ENCODE measurements around the gene TMEM86A.

The TMEM86A gene

DNA sequence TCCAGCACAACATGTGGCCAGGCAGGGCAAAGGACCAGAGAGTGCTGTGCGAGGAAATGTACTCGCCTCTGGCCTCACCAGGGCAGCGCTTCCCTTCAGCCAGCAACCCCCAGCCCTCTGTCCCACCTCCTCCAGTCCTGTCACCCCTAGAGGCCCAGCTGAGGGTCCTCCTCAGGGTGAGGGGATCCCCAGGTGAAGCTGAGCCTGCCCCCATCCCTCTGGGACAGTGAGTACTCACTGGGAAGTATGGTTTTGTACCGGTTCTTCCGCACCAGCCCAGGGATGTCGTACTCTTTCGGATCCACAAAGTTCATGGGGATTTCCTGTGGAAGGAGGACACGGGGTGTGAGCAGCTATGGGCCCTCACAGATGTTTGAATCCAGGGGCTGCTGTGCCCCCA lies 39.1 kb downstream of the TMEM86A start:
- H3K27ac ChIP-seq (replicated peaks) = no peak overlapping the region
- DNase-seq (ENCODE audit: low read depth in 1 of 2, low spot score in 1 of 2) = no peak
- H3K4me3 ChIP-seq (replicated peaks; ENCODE audit: insufficient read depth, low read length) = no peak overlapping the region
- TF ChIP-seq POLR2AphosphoS5 (IDR thresholded peaks at IDR 0.05; ENCODE audit: low read depth) (no peak), GABPA (IDR thresholded peaks at IDR 0.05; ENCODE audit: low read depth) (no peak), SPI1 (IDR thresholded peaks at IDR 0.05; ENCODE audit: borderline replicate concordance, low read depth) (no peak)
- TF ChIP-seq, protein P1, sequence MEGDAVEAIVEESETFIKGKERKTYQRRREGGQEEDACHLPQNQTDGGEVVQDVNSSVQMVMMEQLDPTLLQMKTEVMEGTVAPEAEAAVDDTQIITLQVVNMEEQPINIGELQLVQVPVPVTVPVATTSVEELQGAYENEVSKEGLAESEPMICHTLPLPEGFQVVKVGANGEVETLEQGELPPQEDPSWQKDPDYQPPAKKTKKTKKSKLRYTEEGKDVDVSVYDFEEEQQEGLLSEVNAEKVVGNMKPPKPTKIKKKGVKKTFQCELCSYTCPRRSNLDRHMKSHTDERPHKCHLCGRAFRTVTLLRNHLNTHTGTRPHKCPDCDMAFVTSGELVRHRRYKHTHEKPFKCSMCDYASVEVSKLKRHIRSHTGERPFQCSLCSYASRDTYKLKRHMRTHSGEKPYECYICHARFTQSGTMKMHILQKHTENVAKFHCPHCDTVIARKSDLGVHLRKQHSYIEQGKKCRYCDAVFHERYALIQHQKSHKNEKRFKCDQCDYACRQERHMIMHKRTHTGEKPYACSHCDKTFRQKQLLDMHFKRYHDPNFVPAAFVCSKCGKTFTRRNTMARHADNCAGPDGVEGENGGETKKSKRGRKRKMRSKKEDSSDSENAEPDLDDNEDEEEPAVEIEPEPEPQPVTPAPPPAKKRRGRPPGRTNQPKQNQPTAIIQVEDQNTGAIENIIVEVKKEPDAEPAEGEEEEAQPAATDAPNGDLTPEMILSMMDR (IDR thresholded peaks at IDR 0.05; ENCODE audit: insufficient read depth, low read length) = no peak
- TF ChIP-seq, protein P2, sequence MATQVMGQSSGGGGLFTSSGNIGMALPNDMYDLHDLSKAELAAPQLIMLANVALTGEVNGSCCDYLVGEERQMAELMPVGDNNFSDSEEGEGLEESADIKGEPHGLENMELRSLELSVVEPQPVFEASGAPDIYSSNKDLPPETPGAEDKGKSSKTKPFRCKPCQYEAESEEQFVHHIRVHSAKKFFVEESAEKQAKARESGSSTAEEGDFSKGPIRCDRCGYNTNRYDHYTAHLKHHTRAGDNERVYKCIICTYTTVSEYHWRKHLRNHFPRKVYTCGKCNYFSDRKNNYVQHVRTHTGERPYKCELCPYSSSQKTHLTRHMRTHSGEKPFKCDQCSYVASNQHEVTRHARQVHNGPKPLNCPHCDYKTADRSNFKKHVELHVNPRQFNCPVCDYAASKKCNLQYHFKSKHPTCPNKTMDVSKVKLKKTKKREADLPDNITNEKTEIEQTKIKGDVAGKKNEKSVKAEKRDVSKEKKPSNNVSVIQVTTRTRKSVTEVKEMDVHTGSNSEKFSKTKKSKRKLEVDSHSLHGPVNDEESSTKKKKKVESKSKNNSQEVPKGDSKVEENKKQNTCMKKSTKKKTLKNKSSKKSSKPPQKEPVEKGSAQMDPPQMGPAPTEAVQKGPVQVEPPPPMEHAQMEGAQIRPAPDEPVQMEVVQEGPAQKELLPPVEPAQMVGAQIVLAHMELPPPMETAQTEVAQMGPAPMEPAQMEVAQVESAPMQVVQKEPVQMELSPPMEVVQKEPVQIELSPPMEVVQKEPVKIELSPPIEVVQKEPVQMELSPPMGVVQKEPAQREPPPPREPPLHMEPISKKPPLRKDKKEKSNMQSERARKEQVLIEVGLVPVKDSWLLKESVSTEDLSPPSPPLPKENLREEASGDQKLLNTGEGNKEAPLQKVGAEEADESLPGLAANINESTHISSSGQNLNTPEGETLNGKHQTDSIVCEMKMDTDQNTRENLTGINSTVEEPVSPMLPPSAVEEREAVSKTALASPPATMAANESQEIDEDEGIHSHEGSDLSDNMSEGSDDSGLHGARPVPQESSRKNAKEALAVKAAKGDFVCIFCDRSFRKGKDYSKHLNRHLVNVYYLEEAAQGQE (IDR thresholded peaks at IDR 0.05; ENCODE audit: insufficient replicate concordance, low read depth) = no peak
- no peaks in the 10 kb centered on the region for H3K27me3 ChIP-seq (ENCODE audit: insufficient read depth, poor library complexity, severe bottlenecking)

DNA sequence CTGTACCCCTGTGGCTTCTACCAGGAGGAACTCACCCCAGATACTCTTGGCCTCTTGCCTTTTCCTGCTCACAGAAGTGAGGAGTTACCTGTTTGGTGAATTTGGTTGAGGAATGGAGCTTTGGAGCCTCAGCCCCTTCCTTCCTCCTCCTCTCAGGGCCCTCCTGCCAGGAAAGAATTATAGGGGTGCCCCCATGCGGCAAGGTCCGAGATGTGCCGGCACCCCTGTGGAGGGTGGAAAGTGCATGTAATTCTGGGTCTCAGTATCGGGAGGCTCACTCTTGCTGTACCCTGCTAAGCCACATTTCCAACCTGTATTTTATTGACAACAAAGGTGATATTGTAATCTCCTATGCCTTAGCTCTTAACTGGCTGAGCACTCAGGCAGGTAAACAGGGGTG lies 41.1 kb downstream of the TMEM86A start:
- TF ChIP-seq, protein P2 (IDR thresholded peaks at IDR 0.05; ENCODE audit: insufficient replicate concordance, low read depth) = no peak
- TF ChIP-seq, protein P1 (IDR thresholded peaks at IDR 0.05; ENCODE audit: insufficient read depth, low read length) = no peak
- TF ChIP-seq POLR2AphosphoS5 (IDR thresholded peaks at IDR 0.05; ENCODE audit: low read depth) = no peak
- no peak for TF ChIP-seq SPI1 (IDR thresholded peaks at IDR 0.05; ENCODE audit: borderline replicate concordance, low read depth)
- TF ChIP-seq GABPA (IDR thresholded peaks at IDR 0.05; ENCODE audit: low read depth) = no peak
- Histone ChIP-seq H3K27ac (replicated peaks) (no peak overlapping the region), H3K27me3 (ENCODE audit: insufficient read depth, poor library complexity, severe bottlenecking) (no peaks in the 10 kb centered on the region), H3K4me3 (replicated peaks; ENCODE audit: insufficient read depth, low read length) (no peak overlapping the region)
- DNase-seq (ENCODE audit: low read depth in 1 of 2, low spot score in 1 of 2) = no peak

DNA sequence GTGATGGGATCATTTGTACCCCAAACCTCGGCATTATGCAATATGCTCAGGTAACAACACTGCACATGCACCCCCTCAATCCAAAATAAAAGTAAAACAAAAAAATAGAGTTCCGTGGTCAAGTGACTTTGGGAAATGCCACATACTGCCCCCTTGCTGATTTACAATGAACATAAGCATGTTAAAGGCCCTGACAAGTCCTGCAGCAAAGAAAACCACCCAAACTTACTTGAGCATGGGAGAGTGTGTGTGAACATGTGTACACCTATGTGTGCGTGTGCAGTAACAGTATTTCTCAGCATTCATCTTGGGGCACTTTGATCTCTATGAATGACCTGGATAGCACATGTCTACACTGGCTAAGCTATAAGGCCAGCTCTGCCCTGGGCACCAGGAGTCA lies 43.2 kb downstream of the TMEM86A start:
- TF ChIP-seq GABPA (IDR thresholded peaks at IDR 0.05; ENCODE audit: low read depth) = no peak
- TF ChIP-seq, protein P2 (IDR thresholded peaks at IDR 0.05; ENCODE audit: insufficient replicate concordance, low read depth) = no peak
- TF ChIP-seq, protein P1 (IDR thresholded peaks at IDR 0.05; ENCODE audit: insufficient read depth, low read length) = no peak
- TF ChIP-seq SPI1 (IDR thresholded peaks at IDR 0.05; ENCODE audit: borderline replicate concordance, low read depth) = no peak
- no peak for TF ChIP-seq POLR2AphosphoS5 (IDR thresholded peaks at IDR 0.05; ENCODE audit: low read depth)
- Histone ChIP-seq H3K4me3 (replicated peaks; ENCODE audit: insufficient read depth, low read length) (no peak overlapping the region), H3K27ac (replicated peaks) (no peak overlapping the region), H3K27me3 (ENCODE audit: insufficient read depth, poor library complexity, severe bottlenecking) (no peaks in the 10 kb centered on the region)
- DNase-seq (ENCODE audit: low read depth in 1 of 2, low spot score in 1 of 2) = no peak
